HCT116 (cell line): Measurements from ENCODE around the gene H6PD. TPM values are rescaled to one million over a fixed set of nuclear protein-coding genes. Genes with fewer than 3 reads are reported as not detected.

ENCODE experiments used
- ATAC-seq: fragments of 200-7000 bp; cut with Tn5 transposase; 2 replicates; pipeline ENCODE4 v1.9.1; 2020; ENCODE audit warnings: mild to moderate bottlenecking, moderate library complexity
- BruUV-seq: library from RNA; stranded (reverse); fragments of 400-500 nt; replicated peaks from 2 replicates; lab custom pipeline; 2021; lab: Mats Ljungman, UMichigan
- CTCF ChIA-PET: fragments of 300-600 bp; sonication (Branson Sonifier 250); formaldehyde crosslinking; loops from one replicate; lab custom pipeline; 2021; ENCODE audit warnings: antibody characterized with exemption; lab: Charles Lee
- POLR2A ChIA-PET: fragments of 300-600, 350-600 bp; sonication (Branson Sonifier 250); formaldehyde crosslinking; loops from one replicate; lab custom pipeline; 2021; ENCODE audit warnings: antibody characterized with exemption; lab: Charles Lee
- RAD21 ChIA-PET, 2 experiments: fragments of 300-600 bp; sonication (Branson Sonifier 250); formaldehyde crosslinking; loops; one replicate each; lab custom pipeline; 2023; ENCODE audit warnings: low total read pairs in 2 of 2; ENCODE audit not compliant: uncharacterized antibody in 2 of 2, unreplicated experiment in 2 of 2, low non-redundant PET in 1 of 2; lab: Charles Lee
- DNase-seq: peaks from one replicate; pipeline ENCODE4 v3.0.0-alpha.2; 2010; ENCODE audit warnings: low read depth, low spot score
- H2AFZ ChIP-seq: fragments of 200-600 bp; shearing (Covaris generic), sonication (generic); 2 replicates; pipeline ENCODE4 v1.6.1; 2017; ENCODE audit warnings: low read depth, mixed run types, mixed read lengths, antibody characterized with exemption, low read length; ENCODE audit not compliant: poor library complexity, severe bottlenecking
- H3K27ac ChIP-seq: 2 replicates; pipeline ENCODE4 v1.5.1; 2012; ENCODE audit warnings: low read depth, low read length
- H3K27me3 ChIP-seq: fragments of 200-600 bp; sonication (generic); 2 replicates; pipeline ENCODE4 v1.6.1; 2016; ENCODE audit warnings: mixed run types, low read length, mixed read lengths; ENCODE audit not compliant: insufficient read depth
- H3K36me3 ChIP-seq, 2 experiments: fragments of 200-500 bp in 1 of 2; fragments of 200-600 bp in 1 of 2; sonication (Bioruptor generic) in 1 of 2; sonication (generic) in 1 of 2; 2 replicates each; pipeline versions ENCODE4 v1.5.1 to v1.6.1; 2014 to 2016; ENCODE audit warnings: low read length in 2 of 2, inconsistent platforms in 1 of 2, mixed read lengths in 1 of 2, mixed run types in 1 of 2; ENCODE audit not compliant: insufficient read depth in 2 of 2, control insufficient read depth in 1 of 2
- H3K4me1 ChIP-seq, 2 experiments: fragments of 200-600 bp in 1 of 2; sonication (generic) in 1 of 2; 2 replicates each; pipeline versions ENCODE4 v1.5.1 to v1.6.1; 2012 to 2017; ENCODE audit warnings: low read length in 2 of 2, inconsistent platforms in 1 of 2, mild to moderate bottlenecking in 1 of 2, mixed read lengths in 1 of 2, mixed run types in 1 of 2, moderate library complexity in 1 of 2; ENCODE audit not compliant: insufficient read depth in 2 of 2, control insufficient read depth in 1 of 2
- H3K4me2 ChIP-seq: fragments of 200-600 bp; sonication (generic); 2 replicates; pipeline ENCODE4 v1.6.1; 2017; ENCODE audit warnings: mixed run types, low read length, mixed read lengths
- H3K4me3 ChIP-seq, 2 experiments: fragments of 200-600 bp in 1 of 2; sonication (generic) in 1 of 2; replicated peaks in 1 of 2; 2 replicates each; pipeline ENCODE4 v1.5.1; 2011 to 2016; ENCODE audit warnings: low read length in 2 of 2, control low read depth in 1 of 2, low read depth in 1 of 2, mild to moderate bottlenecking in 1 of 2, mixed read lengths in 1 of 2, mixed run types in 1 of 2
- H3K79me2 ChIP-seq: fragments of 200-600 bp; sonication (generic); 2 replicates; pipeline ENCODE4 v1.6.1; 2017; ENCODE audit warnings: mild to moderate bottlenecking, mixed run types, low read length, moderate library complexity, mixed read lengths; ENCODE audit not compliant: insufficient read depth
- H3K9ac ChIP-seq: fragments of 200-600 bp; sonication (generic); 2 replicates; pipeline ENCODE4 v1.6.1; 2016; ENCODE audit warnings: low read length, mixed read lengths
- H3K9me2 ChIP-seq: fragments of 200-600 bp; sonication (generic), shearing (Covaris generic); 2 replicates; pipeline ENCODE4 v1.6.1; 2017; ENCODE audit warnings: mixed run types, mild to moderate bottlenecking, moderate library complexity; ENCODE audit not compliant: insufficient read depth
- H3K9me3 ChIP-seq, 2 experiments: fragments of 200-500 bp in 1 of 2; fragments of 200-600 bp in 1 of 2; sonication (Bioruptor generic) in 1 of 2; sonication (generic) in 1 of 2; 2 replicates each; pipeline ENCODE4 v1.6.1; 2014 to 2017; ENCODE audit warnings: low read length in 2 of 2, mixed read lengths in 2 of 2, inconsistent platforms in 1 of 2, low read depth in 1 of 2, mild to moderate bottlenecking in 1 of 2, mixed run types in 1 of 2, moderate library complexity in 1 of 2; ENCODE audit not compliant: control insufficient read depth in 1 of 2, insufficient read depth in 1 of 2
- H4K20me1 ChIP-seq: fragments of 200-600 bp; sonication (generic), shearing (Covaris generic); 2 replicates; pipeline ENCODE4 v1.6.1; 2017; ENCODE audit warnings: mixed run types, mild to moderate bottlenecking, moderate library complexity; ENCODE audit not compliant: insufficient read depth
- CBX3 ChIP-seq: IDR thresholded peaks from 2 replicates; pipeline ENCODE4 v1.6.1; 2012; ENCODE audit warnings: low read depth
- CEBPB ChIP-seq: IDR thresholded peaks from 2 replicates; pipeline ENCODE4 v1.6.1; 2012; ENCODE audit warnings: low read depth
- EZH2 ChIP-seq: fragments of 200-600 bp; sonication (generic); IDR thresholded peaks from 2 replicates; pipeline ENCODE4 v1.6.1; 2017; ENCODE audit warnings: antibody characterized with exemption, mixed run types
- FOSL1 ChIP-seq: IDR thresholded peaks from 2 replicates; pipeline ENCODE4 v1.6.1; 2012; ENCODE audit warnings: low read depth
- POLR2AphosphoS5 ChIP-seq: IDR thresholded peaks from 2 replicates; pipeline ENCODE4 v1.6.1; 2011; ENCODE audit warnings: mild to moderate bottlenecking, low read depth, low read length, moderate library complexity
- RAD21 ChIP-seq: IDR thresholded peaks from 2 replicates; pipeline ENCODE4 v1.6.1; 2012; ENCODE audit warnings: low read depth, mild to moderate bottlenecking
- TCF7L2 ChIP-seq: IDR thresholded peaks from 2 replicates; pipeline ENCODE4 v1.7.0; 2011; ENCODE audit warnings: borderline replicate concordance, inconsistent platforms; ENCODE audit not compliant: insufficient read depth, insufficient read length; ENCODE audit errors: extremely low read depth
- intact Hi-C: fragments of 100-400 bp; cut with micrococcal nuclease; formaldehyde crosslinking; loops from 2 replicates; pipeline ENCODE4 v1.10.0; 2022
- total RNA-seq: library from RNA; stranded (reverse); gene quantifications from one replicate; pipeline ENCODE4 v1.2.1, GENCODE V29; 2021; ENCODE audit not compliant: unreplicated experiment
- TF ChIP-seq, protein P1 (sequence below), 3 experiments: fragments of 200-600 bp in 1 of 3; sonication (generic) in 1 of 3; IDR thresholded peaks in 2 of 3; conservative IDR thresholded peaks in 1 of 3; 2 replicates each; pipeline ENCODE4 v1.5.1; 2012 to 2017; ENCODE audit warnings: low read depth in 2 of 3, low read length in 2 of 3, antibody characterized with exemption in 1 of 3, borderline replicate concordance in 1 of 3, control low read depth in 1 of 3, mild to moderate bottlenecking in 1 of 3, mixed read lengths in 1 of 3, mixed run types in 1 of 3, moderate library complexity in 1 of 3; ENCODE audit not compliant: insufficient read depth in 1 of 3
- TF ChIP-seq, protein P2 (sequence below): IDR thresholded peaks from 2 replicates; pipeline ENCODE4 v1.6.1; 2012

Gene H6PD
- total RNA-seq, 1 experiment from 2014 or later = 16.2 TPM

DNA sequence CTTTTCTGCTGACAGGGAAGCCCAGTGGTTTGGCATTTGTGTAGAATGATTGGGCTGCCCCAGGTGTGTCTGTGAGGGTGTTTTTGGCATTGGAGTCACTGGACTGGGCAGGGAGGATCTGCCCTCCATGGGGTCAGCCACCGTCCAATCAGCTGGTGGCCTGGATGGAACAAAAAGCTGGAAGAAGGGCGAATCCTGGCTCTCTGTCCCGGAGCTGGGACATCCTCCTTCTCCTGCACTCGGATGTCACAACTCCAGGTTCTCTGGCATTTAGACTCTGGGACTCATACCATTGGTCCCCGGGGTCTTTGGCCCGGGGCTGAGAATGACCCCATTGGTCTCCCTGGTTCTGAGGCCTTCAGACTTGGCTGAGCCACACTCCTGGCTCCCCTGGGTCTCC, 69.3 kb downstream of the H6PD start (continued):
- no peak for TF ChIP-seq POLR2AphosphoS5
- TF ChIP-seq RAD21 = no peak
- TF ChIP-seq, protein P1, sequence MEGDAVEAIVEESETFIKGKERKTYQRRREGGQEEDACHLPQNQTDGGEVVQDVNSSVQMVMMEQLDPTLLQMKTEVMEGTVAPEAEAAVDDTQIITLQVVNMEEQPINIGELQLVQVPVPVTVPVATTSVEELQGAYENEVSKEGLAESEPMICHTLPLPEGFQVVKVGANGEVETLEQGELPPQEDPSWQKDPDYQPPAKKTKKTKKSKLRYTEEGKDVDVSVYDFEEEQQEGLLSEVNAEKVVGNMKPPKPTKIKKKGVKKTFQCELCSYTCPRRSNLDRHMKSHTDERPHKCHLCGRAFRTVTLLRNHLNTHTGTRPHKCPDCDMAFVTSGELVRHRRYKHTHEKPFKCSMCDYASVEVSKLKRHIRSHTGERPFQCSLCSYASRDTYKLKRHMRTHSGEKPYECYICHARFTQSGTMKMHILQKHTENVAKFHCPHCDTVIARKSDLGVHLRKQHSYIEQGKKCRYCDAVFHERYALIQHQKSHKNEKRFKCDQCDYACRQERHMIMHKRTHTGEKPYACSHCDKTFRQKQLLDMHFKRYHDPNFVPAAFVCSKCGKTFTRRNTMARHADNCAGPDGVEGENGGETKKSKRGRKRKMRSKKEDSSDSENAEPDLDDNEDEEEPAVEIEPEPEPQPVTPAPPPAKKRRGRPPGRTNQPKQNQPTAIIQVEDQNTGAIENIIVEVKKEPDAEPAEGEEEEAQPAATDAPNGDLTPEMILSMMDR (IDR thresholded peaks at IDR 0.05 in 2 of 3, conservative IDR thresholded peaks at IDR 0.05 in 1 of 3; ENCODE audit: borderline replicate concordance in 1 of 3, insufficient read depth in 1 of 3, low read depth in 2 of 3, low read length in 2 of 3) = no peak
- no peak for TF ChIP-seq CBX3
- no peak for TF ChIP-seq FOSL1
- TF ChIP-seq CEBPB = no peak
- TF ChIP-seq TCF7L2 = no peak
- TF ChIP-seq, all 23 proteins: peak for 0

DNA sequence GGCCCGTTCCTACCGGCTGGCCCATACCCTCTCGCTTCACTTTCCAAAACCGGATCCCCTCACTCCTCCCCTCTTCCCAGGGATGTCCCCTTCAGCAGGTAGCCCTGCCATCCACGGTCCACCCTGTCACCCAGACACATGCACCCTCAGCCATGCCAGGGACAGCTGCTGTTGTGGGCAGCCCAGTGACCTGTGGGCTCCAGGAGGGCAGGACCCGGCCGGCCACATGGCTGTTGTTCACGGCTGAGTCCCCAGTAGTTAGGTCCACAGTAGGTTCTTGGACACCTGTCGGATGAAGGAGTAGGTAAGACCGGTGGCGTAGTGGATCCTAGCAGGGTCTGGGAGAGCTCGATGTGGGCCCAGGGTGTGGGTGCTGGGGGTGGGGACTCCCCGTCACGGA, 70.6 kb downstream of the H6PD start:
- Histone ChIP-seq H3K27me3 (no peaks in the 10 kb centered on the region), H3K36me3 (no peaks in the 10 kb centered on the region), H3K9me2 (no peaks in the 10 kb centered on the region), H3K27ac (no peak overlapping the region), H3K4me3 (no peak overlapping the region), H3K9ac (no peak overlapping the region), H3K4me1 (peaks cover 29 to 39% of the 10 kb centered on the region in 2 experiments), H3K4me2 (no peak overlapping the region), H4K20me1 (no peaks in the 10 kb centered on the region), H3K79me2 (peaks cover 79% of the 10 kb centered on the region), H2AFZ (no peak overlapping the region), H3K9me3 (no peaks in the 10 kb centered on the region)
- DNase-seq = no peak
- intact Hi-C loops = no loop called here
- CTCF ChIA-PET = no interaction called here
- no peak for ATAC-seq
- POLR2A ChIA-PET = no interaction called here
- TF ChIP-seq, protein P2, sequence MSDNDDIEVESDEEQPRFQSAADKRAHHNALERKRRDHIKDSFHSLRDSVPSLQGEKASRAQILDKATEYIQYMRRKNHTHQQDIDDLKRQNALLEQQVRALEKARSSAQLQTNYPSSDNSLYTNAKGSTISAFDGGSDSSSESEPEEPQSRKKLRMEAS = no peak
- no peak for TF ChIP-seq EZH2
- no TSS peak for BruUV-seq
- RAD21 ChIA-PET = no interaction called here
